PC-9 (cell line): ENCODE measurements around the gene ITGA2B. TPM values are rescaled to one million over a fixed set of nuclear protein-coding genes. Genes with fewer than 3 reads are reported as not detected.

ENCODE experiments used
- BruUV-seq: library from RNA; stranded (reverse); fragments of 400-500 nt; replicated peaks from 2 replicates; lab custom pipeline; 2021; lab: Mats Ljungman, UMichigan
- CTCF ChIA-PET: fragments of 300-600 bp; sonication (Branson Sonifier 250); formaldehyde crosslinking; loops from one replicate; lab custom pipeline; 2022; ENCODE audit warnings: antibody characterized with exemption; lab: Charles Lee
- POLR2A ChIA-PET: fragments of 300-600 bp; sonication (Branson Sonifier 250); formaldehyde crosslinking; loops from one replicate; lab custom pipeline; 2022; ENCODE audit warnings: antibody characterized with exemption; ENCODE audit not compliant: unreplicated experiment; lab: Charles Lee
- DNase-seq, 2 experiments: peaks; one replicate each; pipeline versions ENCODE4 v3.0.0 to v3.0.0-alpha.2; 2015 to 2022; ENCODE audit warnings: mixed read lengths in 1 of 2
- H2AFZ ChIP-seq: fragments of 200-600 bp; sonication (generic); 2 replicates; pipeline ENCODE4 v1.8.1; 2017; ENCODE audit warnings: antibody characterized with exemption
- H3F3A ChIP-seq: fragments of 200-600 bp; sonication (generic); 2 replicates; pipeline ENCODE4 v1.8.1; 2017; ENCODE audit warnings: antibody characterized with exemption, mild to moderate bottlenecking, low read depth; ENCODE audit not compliant: insufficient read depth
- H3K27ac ChIP-seq: fragments of 200-600 bp; sonication (generic); 2 replicates; pipeline ENCODE4 v1.6.1; 2016; ENCODE audit warnings: mixed run types
- H3K27me3 ChIP-seq: fragments of 200-600 bp; sonication (generic); 2 replicates; pipeline ENCODE4 v1.6.1; 2016; ENCODE audit warnings: low read depth, mixed run types; ENCODE audit not compliant: insufficient read depth
- H3K36me3 ChIP-seq: fragments of 200-600 bp; sonication (generic); 2 replicates; pipeline ENCODE4 v1.6.1; 2016; ENCODE audit warnings: low read depth, mixed run types
- H3K4me1 ChIP-seq: fragments of 200-600 bp; sonication (generic); replicated peaks from 2 replicates; pipeline ENCODE4 v1.6.1; 2016; ENCODE audit warnings: mixed run types; ENCODE audit not compliant: insufficient read depth
- H3K4me2 ChIP-seq: fragments of 200-600 bp; sonication (generic); 2 replicates; pipeline ENCODE4 v1.6.1; 2017; ENCODE audit warnings: mixed run types
- H3K4me3 ChIP-seq: fragments of 200-600 bp; sonication (generic); 2 replicates; pipeline ENCODE4 v1.6.1; 2016; ENCODE audit warnings: mixed run types
- H3K79me2 ChIP-seq: fragments of 200-600 bp; sonication (generic); 2 replicates; pipeline ENCODE4 v1.6.1; 2017; ENCODE audit warnings: low read depth, mixed run types
- H3K9me2 ChIP-seq: fragments of 200-600 bp; sonication (generic); 2 replicates; pipeline ENCODE4 v1.8.1; 2017; ENCODE audit warnings: mild to moderate bottlenecking; ENCODE audit not compliant: insufficient read depth
- H3K9me3 ChIP-seq: fragments of 200-600 bp; sonication (generic); 2 replicates; pipeline ENCODE4 v1.8.1; 2016; ENCODE audit warnings: low read depth; ENCODE audit not compliant: insufficient read depth
- H4K20me1 ChIP-seq: fragments of 200-600 bp; sonication (generic); 2 replicates; pipeline ENCODE4 v1.8.1; 2017; ENCODE audit not compliant: insufficient read depth
- EZH2 ChIP-seq: fragments of 200-600 bp; sonication (generic); IDR thresholded peaks from 2 replicates; pipeline ENCODE4 v1.8.0; 2017; ENCODE audit warnings: antibody characterized with exemption, low read depth
- intact Hi-C: fragments of 100-400 bp; cut with micrococcal nuclease; formaldehyde crosslinking; loops from one replicate; pipeline ENCODE4 v1.10.0; 2022; ENCODE audit not compliant: unreplicated experiment
- total RNA-seq: library from RNA; stranded (reverse); gene quantifications from 2 replicates; pipeline ENCODE4 v1.2.3, GENCODE V29; 2021
- TF ChIP-seq, protein P1 (sequence below): fragments of 200-600 bp; sonication (generic); conservative IDR thresholded peaks from 2 replicates; pipeline ENCODE4 v1.6.1; 2017; ENCODE audit warnings: mixed run types, antibody characterized with exemption, mild to moderate bottlenecking, moderate library complexity

The ITGA2B gene
- total RNA-seq, 1 experiment from 2014 or later = 5.7 TPM

DNA sequence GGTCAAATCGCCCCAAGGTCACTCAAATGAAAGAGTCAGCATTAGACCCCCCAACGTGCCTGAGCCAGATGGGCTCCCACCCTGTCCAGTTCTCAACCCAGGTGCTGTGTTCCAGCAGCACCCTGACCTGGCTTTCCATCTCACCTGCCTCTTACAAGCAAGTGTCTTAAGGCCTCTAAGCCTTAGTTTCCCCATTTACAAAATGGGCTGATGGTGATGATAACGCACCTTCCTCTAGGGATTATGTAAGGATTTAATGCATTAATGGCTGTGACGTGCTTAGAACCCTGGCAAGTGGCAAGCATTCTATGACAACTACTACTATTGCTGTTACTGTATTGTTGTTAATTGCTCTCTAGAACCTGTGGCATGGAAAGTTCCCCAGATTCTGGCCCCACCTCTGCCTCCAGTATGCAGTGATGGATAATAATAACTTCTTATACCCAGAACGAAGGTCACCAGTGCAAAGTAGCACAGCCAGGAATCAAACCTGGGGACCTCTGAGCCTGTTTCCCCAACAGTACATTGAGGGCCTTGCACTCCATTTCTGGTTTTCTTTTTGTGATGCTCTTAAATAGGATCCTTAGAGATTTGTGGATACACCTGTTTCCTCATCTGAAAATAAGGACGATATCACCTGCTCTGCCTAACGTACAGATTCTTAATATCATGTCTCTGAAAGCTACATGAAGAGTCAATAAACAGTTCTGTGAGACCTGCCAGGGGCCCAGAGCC, 61.6 kb downstream of the ITGA2B start:
- POLR2A ChIA-PET = interaction anchor here (0.6 kb wide), 1 partner anchor 496 kb away, joined by 5 read pairs; no protein-coding TSS in a partner anchor
- Histone ChIP-seq H3K4me1 (peaks cover 11% of the 10 kb centered on the region; the same call in 1 of the 2 replicates), H3K36me3 (no peaks in the 10 kb centered on the region), H3K9me3 (no peaks in the 10 kb centered on the region), H3K27me3 (no peaks in the 10 kb centered on the region), H3K9me2 (no peaks in the 10 kb centered on the region), H3K27ac (no peak overlapping the region), H3K4me2 (no peak overlapping the region), H4K20me1 (no peaks in the 10 kb centered on the region), H3F3A (peaks cover 37% of the 10 kb centered on the region; the same call in 1 of the 2 replicates), H3K79me2 (peaks cover 21% of the 10 kb centered on the region), H2AFZ (no peak overlapping the region), H3K4me3 (no peak overlapping the region)
- no peak for DNase-seq
- no peak for TF ChIP-seq EZH2
- TF ChIP-seq, protein P1, sequence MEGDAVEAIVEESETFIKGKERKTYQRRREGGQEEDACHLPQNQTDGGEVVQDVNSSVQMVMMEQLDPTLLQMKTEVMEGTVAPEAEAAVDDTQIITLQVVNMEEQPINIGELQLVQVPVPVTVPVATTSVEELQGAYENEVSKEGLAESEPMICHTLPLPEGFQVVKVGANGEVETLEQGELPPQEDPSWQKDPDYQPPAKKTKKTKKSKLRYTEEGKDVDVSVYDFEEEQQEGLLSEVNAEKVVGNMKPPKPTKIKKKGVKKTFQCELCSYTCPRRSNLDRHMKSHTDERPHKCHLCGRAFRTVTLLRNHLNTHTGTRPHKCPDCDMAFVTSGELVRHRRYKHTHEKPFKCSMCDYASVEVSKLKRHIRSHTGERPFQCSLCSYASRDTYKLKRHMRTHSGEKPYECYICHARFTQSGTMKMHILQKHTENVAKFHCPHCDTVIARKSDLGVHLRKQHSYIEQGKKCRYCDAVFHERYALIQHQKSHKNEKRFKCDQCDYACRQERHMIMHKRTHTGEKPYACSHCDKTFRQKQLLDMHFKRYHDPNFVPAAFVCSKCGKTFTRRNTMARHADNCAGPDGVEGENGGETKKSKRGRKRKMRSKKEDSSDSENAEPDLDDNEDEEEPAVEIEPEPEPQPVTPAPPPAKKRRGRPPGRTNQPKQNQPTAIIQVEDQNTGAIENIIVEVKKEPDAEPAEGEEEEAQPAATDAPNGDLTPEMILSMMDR = no peak
- intact Hi-C loops = no loop called here
- BruUV-seq = no TSS peak
- CTCF ChIA-PET = interaction anchor here (0.5 kb wide), 1 partner anchor 280 kb away, joined by 4 read pairs; no protein-coding TSS in a partner anchor

DNA sequence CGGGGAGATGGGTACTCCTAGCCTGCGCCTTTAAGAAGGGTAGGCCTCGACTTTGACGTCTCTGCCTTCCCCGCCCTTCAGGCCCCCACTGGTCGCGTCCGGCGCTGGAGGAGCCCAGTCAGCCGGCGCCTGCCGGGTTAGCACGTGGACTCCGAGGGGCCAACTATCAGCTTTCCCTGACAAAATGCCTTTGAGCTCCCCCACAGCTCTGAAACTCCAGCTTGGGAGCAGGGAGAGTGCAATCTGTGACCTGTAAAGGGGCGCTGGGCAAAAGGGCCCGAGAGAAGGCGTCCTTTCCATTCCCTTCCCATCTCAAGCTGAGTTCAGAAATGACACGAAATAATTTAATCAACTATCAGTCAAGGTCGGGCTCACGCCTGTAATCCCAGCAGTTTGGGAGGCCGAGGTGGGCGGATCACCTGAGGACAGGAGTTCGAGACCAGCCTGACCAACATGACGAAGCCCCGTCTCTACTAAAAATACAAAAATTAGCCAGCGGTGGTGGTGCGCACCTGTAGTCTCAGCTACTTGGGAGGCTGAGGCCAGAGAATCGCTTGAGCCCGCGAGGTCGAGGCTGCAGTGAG, 62.5 kb downstream of the ITGA2B start:
- Histone ChIP-seq H3K79me2 (peaks cover 28% of the 10 kb centered on the region), H3K36me3 (no peaks in the 10 kb centered on the region), H3K9me2 (no peaks in the 10 kb centered on the region), H3K4me1 (peaks cover 11% of the 10 kb centered on the region; the same call in 1 of the 2 replicates), H3K27ac (no peak overlapping the region), H3K4me3 (peak overlapping the region; percentile 18; the same call in 1 of the 2 replicates), H3K4me2 (peak overlapping the region; percentile 57), H2AFZ (no peak overlapping the region), H4K20me1 (no peaks in the 10 kb centered on the region), H3K27me3 (no peaks in the 10 kb centered on the region), H3F3A (peaks cover 29% of the 10 kb centered on the region; the same call in 1 of the 2 replicates), H3K9me3 (no peaks in the 10 kb centered on the region)
- DNase-seq = peak; percentile 91 to 93
- POLR2A ChIA-PET = interaction anchor here (0.5 to 0.7 kb wide), 3 partner anchors 18 to 226 kb away, joined by 6 to 7 read pairs (median 7); partner anchors contain the start of gene GRN
- no TSS peak for BruUV-seq
- CTCF ChIA-PET = interaction anchor here (0.5 to 1.0 kb wide), 2 partner anchors 19 to 641 kb away, joined by 3 read pairs; no protein-coding TSS in a partner anchor
- no peak for TF ChIP-seq EZH2
- TF ChIP-seq, protein P1 = no peak
- intact Hi-C loops = no loop called here

DNA sequence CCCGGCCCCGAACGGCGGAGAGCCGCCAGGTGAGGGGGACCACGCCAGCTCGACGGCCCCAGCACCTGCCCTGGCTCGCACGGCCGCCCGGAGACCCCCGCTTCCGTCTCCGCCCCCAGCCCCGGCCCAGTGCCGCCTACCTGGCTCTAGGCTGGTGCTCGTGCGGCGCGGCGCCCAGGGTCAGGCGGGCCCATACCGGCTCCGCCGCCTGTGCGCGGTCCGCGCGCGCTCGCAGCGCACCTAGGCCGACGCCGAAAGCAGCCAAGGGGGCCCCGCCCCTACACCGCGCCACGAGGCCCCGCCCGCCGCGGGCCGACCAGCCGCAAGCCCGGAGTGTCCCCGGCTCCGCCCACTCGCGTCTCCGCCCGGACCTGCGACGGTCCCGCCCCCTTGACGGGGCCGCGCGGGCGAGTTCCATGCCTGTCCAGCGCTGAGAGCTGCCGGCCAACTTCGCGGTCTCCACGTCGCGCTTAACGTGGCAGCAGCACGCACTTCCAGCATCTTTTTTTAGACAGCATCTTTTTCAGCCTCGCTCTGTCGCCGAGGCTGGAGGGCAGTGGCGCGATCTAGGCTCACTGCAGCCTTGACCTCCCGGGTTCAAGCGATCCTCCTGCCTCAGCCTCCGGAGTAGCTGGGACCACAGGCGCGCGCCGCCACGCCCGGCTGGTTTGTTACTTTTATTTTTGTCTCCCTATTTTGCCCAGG, 64.7 kb downstream of the ITGA2B start, which contains the start of gene SLC25A39:
SLC25A39 (minus strand) TSS at position 253 of the 705 bp plus-strand sequence. CDS start 1,261 bp downstream, outside the sequence.
- DNase-seq = peak; percentile 75 to 96
- TF ChIP-seq, protein P1 = no peak
- no peak for TF ChIP-seq EZH2
- Histone ChIP-seq H3K9me2 (no peaks in the 10 kb centered on the region), H3K36me3 (no peaks in the 10 kb centered on the region), H3K9me3 (no peaks in the 10 kb centered on the region), H3K79me2 (peaks cover 28% of the 10 kb centered on the region), H3F3A (peaks cover 29% of the 10 kb centered on the region; the same call in 1 of the 2 replicates), H3K4me3 (peak within 1 kb of the TSS; percentile 88), H3K4me1 (0 out of 2 replicates have a peak, but pooled peaks cover 4% of the 10 kb centered on the region), H3K4me2 (peak within 1 kb of the TSS; percentile 94), H3K27ac (peak within 1 kb of the TSS; percentile 57), H2AFZ (peak within 1 kb of the TSS; percentile 84), H3K27me3 (no peaks in the 10 kb centered on the region), H4K20me1 (no peaks in the 10 kb centered on the region)
- POLR2A ChIA-PET = interaction anchor here (0.6 to 0.7 kb wide), 3 partner anchors 133 to 366 kb away, joined by 3 to 7 read pairs (median 4); no protein-coding TSS in a partner anchor
- CTCF ChIA-PET = interaction anchor here (0.5 kb wide), 1 partner anchor 9 kb away, joined by 3 read pairs; no protein-coding TSS in a partner anchor
- intact Hi-C loops = loop anchor here (1.0 kb wide), 2 partner anchors 106 to 126 kb away; no protein-coding TSS in a partner anchor
- no TSS peak for BruUV-seq
